HepG2 (cell line): ENCODE results near the gene AKTIP. TPM values are rescaled to one million over a fixed set of nuclear protein-coding genes. Genes with fewer than 3 reads are reported as not detected.

Experiments used
- ASH2L ChIP-seq: fragments of 300-600, 200-600 bp; sonication (generic); IDR thresholded peaks from 2 replicates; pipeline ENCODE4 v1.7.0; 2017; ENCODE audit warnings: low read depth, mild to moderate bottlenecking, moderate library complexity, mixed read lengths, low read length; ENCODE audit not compliant: insufficient read length
- KLF9 ChIP-seq: IDR thresholded peaks from 2 replicates; pipeline ENCODE4 v1.6.1; 2016; ENCODE audit warnings: low read depth
- MZF1 ChIP-seq: sonication (generic); formaldehyde crosslinking; IDR thresholded peaks from 2 replicates; pipeline ENCODE4 v1.8.1; 2023; ENCODE audit warnings: mild to moderate bottlenecking, missing genetic modification reagents, borderline replicate concordance
- NCOA5 ChIP-seq: sonication (generic); formaldehyde crosslinking; IDR thresholded peaks from 2 replicates; pipeline ENCODE4 v1.4.0; 2020; ENCODE audit warnings: missing genetic modification reagents
- TFDP1 ChIP-seq: IDR thresholded peaks from 2 replicates; pipeline ENCODE4 v1.6.1; 2016; ENCODE audit warnings: missing compliant biosample characterization, missing genetic modification reagents, borderline replicate concordance
- THAP9 ChIP-seq: sonication (generic); formaldehyde crosslinking; IDR thresholded peaks from 2 replicates; pipeline ENCODE4; 2020; ENCODE audit warnings: missing genetic modification reagents, mild to moderate bottlenecking, borderline replicate concordance
- ZC3H4 ChIP-seq: sonication (generic); formaldehyde crosslinking; IDR thresholded peaks from 2 replicates; pipeline ENCODE4 v1.4.0; 2020; ENCODE audit warnings: missing genetic modification reagents, borderline replicate concordance
- ZNF274 ChIP-seq: sonication (generic); formaldehyde crosslinking; IDR thresholded peaks from 2 replicates; pipeline ENCODE4 v1.5.1; 2020; ENCODE audit warnings: mild to moderate bottlenecking, missing genetic modification reagents
- ZNF484 ChIP-seq: sonication (generic); formaldehyde crosslinking; IDR thresholded peaks from 2 replicates; pipeline ENCODE4 v1.5.1; 2020; ENCODE audit warnings: mild to moderate bottlenecking, low read depth, missing genetic modification reagents, borderline replicate concordance
- ZNF556 ChIP-seq: sonication (generic); formaldehyde crosslinking; IDR thresholded peaks from 2 replicates; pipeline ENCODE4 v1.4.0; 2020; ENCODE audit warnings: mild to moderate bottlenecking, missing genetic modification reagents, borderline replicate concordance
- ZNF609 ChIP-seq: sonication (generic); formaldehyde crosslinking; IDR thresholded peaks from 2 replicates; pipeline ENCODE4 v1.4.0; 2020; ENCODE audit warnings: mild to moderate bottlenecking, missing genetic modification reagents, borderline replicate concordance
- ZNF652 ChIP-seq: IDR thresholded peaks from 2 replicates; pipeline ENCODE4 v1.6.1; 2016; ENCODE audit warnings: low read depth, borderline replicate concordance
- ZNF766 ChIP-seq: sonication (generic); formaldehyde crosslinking; IDR thresholded peaks from 2 replicates; pipeline ENCODE4 v1.5.0; 2020; ENCODE audit warnings: missing genetic modification reagents, borderline replicate concordance
- ZNF770 ChIP-seq: sonication (generic); formaldehyde crosslinking; IDR thresholded peaks from 2 replicates; pipeline ENCODE4 v1.5.0; 2020; ENCODE audit warnings: mild to moderate bottlenecking, missing genetic modification reagents
- polyA plus RNA-seq, 8 experiments: library from polyadenylated mRNA; depleted of rRNA in 3 of 8; stranded (reverse) in 7 of 8; unstranded in 1 of 8; fragments of >200 nt; fragmentation: Illumina TruSeq in 4 of 8; extraction: Trizol in 4 of 8; gene quantifications; 2 replicates each; pipeline versions ENCODE4 v1.2.1 to v1.2.3, GENCODE V29; 2011 to 2016; ENCODE audit warnings: low read depth in 4 of 8, missing spikeins in 1 of 8, mixed read lengths in 1 of 8; ENCODE audit not compliant: insufficient read depth in 1 of 8
- total RNA-seq, 5 experiments: library from RNA; depleted of rRNA; stranded (reverse); fragments of >200 nt; fragmentation: Illumina TruSeq; extraction: Trizol; gene quantifications; 2 replicates each; pipeline ENCODE4 v1.2.3, GENCODE V29; 2016; ENCODE audit warnings: low read depth in 1 of 5

The AKTIP gene
- total and polyA plus RNA-seq, 2 of the 13 experiments (the other 11 are each of a cell fraction or from before 2014, with no cell fraction given) = 28.8 to 49.0 TPM

- TF ChIP-seq THAP9 (CRISPR knock-in tag) (no peak), NCOA5 (CRISPR knock-in tag) (no peak), MZF1 (CRISPR knock-in tag) (no peak), ZNF766 (no peak; the same call in 1 of the 2 replicates), ZNF556 (CRISPR knock-in tag) (no peak), TFDP1 (CRISPR knock-in tag) (peak; percentile 78; the same call in 1 of the 2 replicates), ZC3H4 (CRISPR knock-in tag) (no peak), ZNF484 (CRISPR knock-in tag) (no peak), ASH2L (no peak), KLF9 (CRISPR knock-in tag) (no peak), ZNF770 (CRISPR knock-in tag) (no peak), ZNF609 (CRISPR knock-in tag) (no peak), ZNF274 (CRISPR knock-in tag) (0 out of 2 replicates have a peak, but pooled peaks have one; percentile 38), ZNF652 (CRISPR knock-in tag) (no peak)
Measured at GRCh38 chr16:53549970-53550690, 47.1 kb upstream of the AKTIP start (continued).
